ENCODE results near the gene ADNP. TPM values are rescaled to one million over a fixed set of nuclear protein-coding genes. Genes with fewer than 3 reads are reported as not detected.

The ADNP gene
- total and polyA plus RNA-seq, 2 of the 13 experiments (the other 11 are each of a cell fraction or from before 2014, with no cell fraction given): 21.0 to 21.5 TPM

GRCh38 chr20:50931306-50932015 lies at the start of gene ADNP (continued):
- TF ChIP-seq BCL3 (CRISPR knock-in tag; IDR thresholded peaks at IDR 0.05) (0 out of 2 replicates have a peak, but pooled peaks have one; percentile 19), ZNF710 (CRISPR knock-in tag; IDR thresholded peaks at IDR 0.05; ENCODE audit: borderline replicate concordance) (no peak), MBD4 (IDR thresholded peaks at IDR 0.05; ENCODE audit: borderline replicate concordance, low read length) (no peak), HNRNPLL (IDR thresholded peaks at IDR 0.05; ENCODE audit: low read depth, low read length, poor library complexity, severe bottlenecking) (no peak), ZNF180 (CRISPR knock-in tag; IDR thresholded peaks at IDR 0.05; ENCODE audit: borderline replicate concordance, low read depth) (no peak), ZNF256 (CRISPR knock-in tag; conservative IDR thresholded peaks at IDR 0.05) (no peak; the same call in 1 of the 2 replicates), BRD4 (CRISPR knock-in tag; IDR thresholded peaks at IDR 0.05) (peak; percentile 52; the same call in 1 of the 2 replicates), ZNF713 (CRISPR knock-in tag; IDR thresholded peaks at IDR 0.05) (no peak), THAP9 (CRISPR knock-in tag; IDR thresholded peaks at IDR 0.05; ENCODE audit: borderline replicate concordance) (peak; percentile 52; the same call in 1 of the 2 replicates), ZNF350 (CRISPR knock-in tag; IDR thresholded peaks at IDR 0.05; ENCODE audit: borderline replicate concordance, low read depth) (0 out of 2 replicates have a peak, but pooled peaks have one; percentile 37), ZNF232 (CRISPR knock-in tag; IDR thresholded peaks at IDR 0.05; ENCODE audit: borderline replicate concordance) (0 out of 2 replicates have a peak, but pooled peaks have one; percentile 38), ZNF609 (CRISPR knock-in tag; IDR thresholded peaks at IDR 0.05; ENCODE audit: borderline replicate concordance) (0 out of 2 replicates have a peak, but pooled peaks have one; percentile 42), ZNF740 (CRISPR knock-in tag; IDR thresholded peaks at IDR 0.05) (peak; percentile 97), ZC3H4 (CRISPR knock-in tag; IDR thresholded peaks at IDR 0.05; ENCODE audit: borderline replicate concordance) (0 out of 2 replicates have a peak, but pooled peaks have one; percentile 22), ETV5 (CRISPR knock-in tag; IDR thresholded peaks at IDR 0.05; ENCODE audit: borderline replicate concordance) (peak; percentile 64; the same call in 1 of the 2 replicates), ZSCAN20 (CRISPR knock-in tag; IDR thresholded peaks at IDR 0.05; ENCODE audit: borderline replicate concordance) (no peak)

Data from HepG2 (cell line).